ENCODE results near the gene NEK6.

Gene NEK6

DNA sequence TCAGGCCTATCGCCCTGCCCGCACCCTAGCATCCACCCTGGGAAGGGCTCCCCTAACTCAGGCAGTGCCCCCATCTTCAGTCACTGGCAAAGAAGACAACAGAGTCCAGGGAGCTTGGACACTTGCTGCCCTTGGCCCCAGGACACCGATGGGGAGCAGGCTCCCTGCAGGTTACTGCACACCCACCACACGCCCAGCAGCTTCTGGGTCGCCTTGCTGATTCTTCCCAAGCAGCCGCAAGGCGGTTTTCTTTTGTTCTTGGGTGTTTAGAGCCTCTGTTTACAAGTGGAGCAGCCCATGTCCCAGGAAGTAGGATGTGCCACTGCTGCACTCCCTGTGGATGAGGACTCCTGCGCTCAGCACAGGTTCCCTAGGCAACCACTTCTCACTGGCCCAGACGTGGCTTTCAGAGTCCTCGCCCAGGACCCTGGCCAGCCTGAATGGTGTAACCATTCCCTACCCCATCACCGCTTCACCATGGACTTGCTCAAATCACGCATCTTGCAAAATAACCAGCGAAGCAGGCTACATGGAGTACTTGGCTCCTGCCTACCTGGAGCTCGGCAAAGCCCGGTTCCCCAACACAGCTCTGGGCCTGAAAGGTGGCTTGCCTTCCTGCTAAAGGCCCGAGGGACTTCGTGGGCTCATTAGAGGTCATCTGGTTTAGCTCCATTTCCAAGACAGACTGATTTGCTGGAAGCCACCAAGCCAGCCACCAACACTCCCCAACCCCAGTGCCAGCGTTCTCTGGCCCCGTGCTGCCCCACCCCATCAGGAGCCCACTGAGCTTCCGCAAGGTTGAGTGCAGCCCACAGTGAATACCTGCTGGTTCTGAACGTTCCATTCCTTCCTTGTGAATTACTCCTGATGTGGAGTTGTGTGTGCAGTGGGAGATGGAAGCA is 97.5 kb downstream of the NEK6 start:
- H3K9me3 ChIP-seq (ENCODE audit: insufficient read depth, low read depth, low read length) = peaks cover 2% of the 10 kb centered on the region
- no peak overlapping the region for H3K4ac ChIP-seq (ENCODE audit: low read depth, low read length)
- WGBS (ENCODE audit: extremely low coverage, insufficient coverage, insufficient read length) = no CpG with 5 or more reads among the region's 21 CpGs
- no peak overlapping the region for H3K14ac ChIP-seq (ENCODE audit: low read length)
- DNase-seq = no peak
- H4K91ac ChIP-seq (ENCODE audit: low read depth, low read length) = no peak overlapping the region
- H2AFZ ChIP-seq (ENCODE audit: insufficient read depth, low read length, poor library complexity) = no peak overlapping the region
- H3K4me2 ChIP-seq (ENCODE audit: low read length) = no peak overlapping the region
- H3K9ac ChIP-seq (ENCODE audit: low read length) = no peak overlapping the region
- no peak overlapping the region for H3K23ac ChIP-seq (ENCODE audit: low read length)
- no peaks in the 10 kb centered on the region for H3K79me2 ChIP-seq (ENCODE audit: control insufficient read depth, insufficient read depth, low read length, poor library complexity)
- H2BK5ac ChIP-seq (ENCODE audit: low read depth, low read length, poor library complexity) = no peak overlapping the region
- H3K27ac ChIP-seq (ENCODE audit: low read depth, low read length) = no peak overlapping the region
- no peaks in the 10 kb centered on the region for H3K4me1 ChIP-seq (ENCODE audit: control insufficient read depth in 1 of 2, insufficient read depth in 2 of 2, low read length in 2 of 2)
- H4K12ac ChIP-seq (ENCODE audit: low read depth, low read length) = no peak overlapping the region
- no peak overlapping the region for H3K18ac ChIP-seq (ENCODE audit: low read length)
- H3K36me3 ChIP-seq (ENCODE audit: control insufficient read depth in 1 of 2, insufficient read depth in 2 of 2, low read length in 2 of 2) = peaks cover 56 to 61% of the 10 kb centered on the region in 2 experiments
- H2BK12ac ChIP-seq (ENCODE audit: low read length) = no peak overlapping the region
- H4K8ac ChIP-seq (ENCODE audit: low read depth, low read length) = no peak overlapping the region
- no peaks in the 10 kb centered on the region for H3K79me1 ChIP-seq (ENCODE audit: low read length)
- no peak overlapping the region for H3K4me3 ChIP-seq (ENCODE audit: low read depth, low read length)
- no peaks in the 10 kb centered on the region for H3K27me3 ChIP-seq (ENCODE audit: insufficient read depth, low read length)
- H2BK120ac ChIP-seq (ENCODE audit: insufficient read depth, low read length, poor library complexity) = no peak overlapping the region
- no peak overlapping the region for H2AK5ac ChIP-seq (ENCODE audit: low read length)

GRCh38 chr9:124355941-124356744 is 98.4 kb downstream of the NEK6 start:
- Histone ChIP-seq H3K79me2 (ENCODE audit: control insufficient read depth, insufficient read depth, low read length, poor library complexity) (peaks cover 1% of the 10 kb centered on the region), H3K14ac (ENCODE audit: low read length) (no peak overlapping the region), H3K27me3 (ENCODE audit: insufficient read depth, low read length) (no peaks in the 10 kb centered on the region), H3K4ac (ENCODE audit: low read depth, low read length) (no peak overlapping the region), H3K36me3 (ENCODE audit: control insufficient read depth in 1 of 2, insufficient read depth in 2 of 2, low read length in 2 of 2) (peaks cover 50 to 54% of the 10 kb centered on the region in 2 experiments), H3K4me3 (ENCODE audit: low read depth, low read length) (no peak overlapping the region), H3K18ac (ENCODE audit: low read length) (peak overlapping the region; percentile 15), H2BK120ac (ENCODE audit: insufficient read depth, low read length, poor library complexity) (no peak overlapping the region), H3K4me2 (ENCODE audit: low read length) (no peak overlapping the region), H3K4me1 (ENCODE audit: control insufficient read depth in 1 of 2, insufficient read depth in 2 of 2, low read length in 2 of 2) (no peaks in the 10 kb centered on the region), H3K9me3 (ENCODE audit: insufficient read depth, low read depth, low read length) (peaks cover 3% of the 10 kb centered on the region), H2BK5ac (ENCODE audit: low read depth, low read length, poor library complexity) (no peak overlapping the region), H3K23ac (ENCODE audit: low read length) (no peak overlapping the region), H2BK12ac (ENCODE audit: low read length) (no peak overlapping the region), H3K9ac (ENCODE audit: low read length) (no peak overlapping the region), H2AK5ac (ENCODE audit: low read length) (no peak overlapping the region), H4K8ac (ENCODE audit: low read depth, low read length) (no peak overlapping the region), H2AFZ (ENCODE audit: insufficient read depth, low read length, poor library complexity) (no peak overlapping the region), H4K12ac (ENCODE audit: low read depth, low read length) (no peak overlapping the region), H3K79me1 (ENCODE audit: low read length) (no peaks in the 10 kb centered on the region), H4K91ac (ENCODE audit: low read depth, low read length) (no peak overlapping the region), H3K27ac (ENCODE audit: low read depth, low read length) (no peak overlapping the region)
- no CpG with 5 or more reads among the region's 15 CpGs for WGBS (ENCODE audit: extremely low coverage, insufficient coverage, insufficient read length)
- no peak for DNase-seq

- Histone ChIP-seq H3K4me2 (ENCODE audit: low read length) (no peak overlapping the region), H3K9me3 (ENCODE audit: insufficient read depth, low read depth, low read length) (peaks cover 3% of the 10 kb centered on the region), H4K8ac (ENCODE audit: low read depth, low read length) (no peak overlapping the region), H3K4me3 (ENCODE audit: low read depth, low read length) (no peak overlapping the region), H4K91ac (ENCODE audit: low read depth, low read length) (no peak overlapping the region), H2BK120ac (ENCODE audit: insufficient read depth, low read length, poor library complexity) (no peak overlapping the region), H4K12ac (ENCODE audit: low read depth, low read length) (no peak overlapping the region), H2BK5ac (ENCODE audit: low read depth, low read length, poor library complexity) (no peak overlapping the region), H3K79me1 (ENCODE audit: low read length) (no peaks in the 10 kb centered on the region), H3K23ac (ENCODE audit: low read length) (no peak overlapping the region), H3K4me1 (ENCODE audit: control insufficient read depth in 1 of 2, insufficient read depth in 2 of 2, low read length in 2 of 2) (no peaks in the 10 kb centered on the region), H3K27me3 (ENCODE audit: insufficient read depth, low read length) (no peaks in the 10 kb centered on the region), H2BK12ac (ENCODE audit: low read length) (no peak overlapping the region), H3K18ac (ENCODE audit: low read length) (no peak overlapping the region), H3K9ac (ENCODE audit: low read length) (no peak overlapping the region), H3K4ac (ENCODE audit: low read depth, low read length) (no peak overlapping the region), H3K79me2 (ENCODE audit: control insufficient read depth, insufficient read depth, low read length, poor library complexity) (peaks cover 2% of the 10 kb centered on the region), H2AK5ac (ENCODE audit: low read length) (no peak overlapping the region), H2AFZ (ENCODE audit: insufficient read depth, low read length, poor library complexity) (no peak overlapping the region), H3K27ac (ENCODE audit: low read depth, low read length) (no peak overlapping the region), H3K36me3 (ENCODE audit: control insufficient read depth in 1 of 2, insufficient read depth in 2 of 2, low read length in 2 of 2) (peaks cover 49% of the 10 kb centered on the region in 2 experiments), H3K14ac (ENCODE audit: low read length) (no peak overlapping the region)
- no CpG with 5 or more reads among the region's 19 CpGs for WGBS (ENCODE audit: extremely low coverage, insufficient coverage, insufficient read length)
- DNase-seq = no peak
Observed at GRCh38 chr9:124356745-124357390, 99.1 kb downstream of the NEK6 start.

DNA sequence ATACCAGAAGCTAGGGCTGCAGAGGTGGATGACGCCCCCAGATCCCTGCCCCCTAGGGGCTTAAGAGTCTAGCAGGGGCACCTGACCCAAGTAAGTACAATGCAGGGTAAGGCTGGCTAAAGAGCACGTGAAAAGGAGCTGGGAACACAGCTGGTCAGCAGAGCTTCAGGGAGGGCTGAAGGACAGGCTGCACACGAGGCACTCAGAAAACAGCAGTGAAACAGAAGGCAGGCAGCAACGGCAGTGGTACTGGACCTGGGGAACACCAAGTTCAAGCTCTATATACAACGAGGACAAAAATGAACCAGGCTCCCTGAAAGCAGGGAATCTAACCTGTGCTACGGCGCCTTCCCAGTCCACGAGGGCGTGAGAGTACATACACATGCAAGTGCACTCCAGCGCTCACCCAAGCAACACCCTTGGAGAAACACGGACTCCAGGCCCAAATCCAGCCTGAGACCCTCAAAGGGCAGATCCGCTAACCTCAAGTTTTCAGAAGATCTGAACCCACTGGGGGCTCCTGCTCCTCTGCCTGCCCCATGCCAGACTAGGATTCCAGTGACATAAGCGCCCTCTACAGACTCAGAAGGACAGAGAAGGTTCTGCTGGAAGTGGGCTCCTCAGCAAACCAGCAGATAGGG is 100.1 kb downstream of the NEK6 start:
- no peak overlapping the region for H3K14ac ChIP-seq (ENCODE audit: low read length)
- no CpG with 5 or more reads among the region's 13 CpGs for WGBS (ENCODE audit: extremely low coverage, insufficient coverage, insufficient read length)
- no peak overlapping the region for H3K9ac ChIP-seq (ENCODE audit: low read length)
- H4K12ac ChIP-seq (ENCODE audit: low read depth, low read length) = no peak overlapping the region
- H3K18ac ChIP-seq (ENCODE audit: low read length) = no peak overlapping the region
- no peak overlapping the region for H3K4ac ChIP-seq (ENCODE audit: low read depth, low read length)
- no peak overlapping the region for H3K23ac ChIP-seq (ENCODE audit: low read length)
- H3K27ac ChIP-seq (ENCODE audit: low read depth, low read length) = no peak overlapping the region
- H3K4me1 ChIP-seq (ENCODE audit: control insufficient read depth in 1 of 2, insufficient read depth in 2 of 2, low read length in 2 of 2) = no peaks in the 10 kb centered on the region
- no peak overlapping the region for H3K4me3 ChIP-seq (ENCODE audit: low read depth, low read length)
- H4K91ac ChIP-seq (ENCODE audit: low read depth, low read length) = no peak overlapping the region
- H2AK5ac ChIP-seq (ENCODE audit: low read length) = no peak overlapping the region
- DNase-seq = no peak
- H2BK5ac ChIP-seq (ENCODE audit: low read depth, low read length, poor library complexity) = no peak overlapping the region
- no peak overlapping the region for H2AFZ ChIP-seq (ENCODE audit: insufficient read depth, low read length, poor library complexity)
- H2BK120ac ChIP-seq (ENCODE audit: insufficient read depth, low read length, poor library complexity) = no peak overlapping the region
- no peak overlapping the region for H4K8ac ChIP-seq (ENCODE audit: low read depth, low read length)
- H3K27me3 ChIP-seq (ENCODE audit: insufficient read depth, low read length) = no peaks in the 10 kb centered on the region
- H3K79me2 ChIP-seq (ENCODE audit: control insufficient read depth, insufficient read depth, low read length, poor library complexity) = peaks cover 2% of the 10 kb centered on the region
- no peak overlapping the region for H3K4me2 ChIP-seq (ENCODE audit: low read length)
- no peaks in the 10 kb centered on the region for H3K79me1 ChIP-seq (ENCODE audit: low read length)
- peaks cover 3% of the 10 kb centered on the region for H3K9me3 ChIP-seq (ENCODE audit: insufficient read depth, low read depth, low read length)
- H2BK12ac ChIP-seq (ENCODE audit: low read length) = no peak overlapping the region
- peaks cover 41% of the 10 kb centered on the region in 2 experiments for H3K36me3 ChIP-seq (ENCODE audit: control insufficient read depth in 1 of 2, insufficient read depth in 2 of 2, low read length in 2 of 2)

Measured in trophoblast cell (in vitro differentiated cells and primary cell).